ENCODE data around the gene CREB3.

Gene CREB3

DNA sequence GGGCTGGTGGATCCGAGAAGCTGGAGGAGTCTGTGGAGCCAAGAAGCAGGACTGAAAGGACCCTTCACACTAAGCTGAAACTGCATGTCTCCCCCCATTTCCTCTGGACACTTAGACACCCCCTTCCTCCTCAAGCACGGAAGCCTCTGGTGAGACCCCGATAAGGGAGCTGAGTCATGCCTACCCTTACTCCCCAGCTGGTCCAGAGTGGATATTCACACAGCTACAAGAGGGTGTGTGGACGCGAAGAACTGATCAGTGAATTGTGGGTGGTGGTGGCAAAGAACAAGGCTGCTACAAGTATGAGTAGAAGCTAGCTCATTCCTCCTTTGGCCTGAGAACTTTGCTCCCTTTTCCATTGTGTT, 4.8 kb upstream of the CREB3 start:
- DNase-seq (ENCODE audit: low read depth), result no peak

DNA sequence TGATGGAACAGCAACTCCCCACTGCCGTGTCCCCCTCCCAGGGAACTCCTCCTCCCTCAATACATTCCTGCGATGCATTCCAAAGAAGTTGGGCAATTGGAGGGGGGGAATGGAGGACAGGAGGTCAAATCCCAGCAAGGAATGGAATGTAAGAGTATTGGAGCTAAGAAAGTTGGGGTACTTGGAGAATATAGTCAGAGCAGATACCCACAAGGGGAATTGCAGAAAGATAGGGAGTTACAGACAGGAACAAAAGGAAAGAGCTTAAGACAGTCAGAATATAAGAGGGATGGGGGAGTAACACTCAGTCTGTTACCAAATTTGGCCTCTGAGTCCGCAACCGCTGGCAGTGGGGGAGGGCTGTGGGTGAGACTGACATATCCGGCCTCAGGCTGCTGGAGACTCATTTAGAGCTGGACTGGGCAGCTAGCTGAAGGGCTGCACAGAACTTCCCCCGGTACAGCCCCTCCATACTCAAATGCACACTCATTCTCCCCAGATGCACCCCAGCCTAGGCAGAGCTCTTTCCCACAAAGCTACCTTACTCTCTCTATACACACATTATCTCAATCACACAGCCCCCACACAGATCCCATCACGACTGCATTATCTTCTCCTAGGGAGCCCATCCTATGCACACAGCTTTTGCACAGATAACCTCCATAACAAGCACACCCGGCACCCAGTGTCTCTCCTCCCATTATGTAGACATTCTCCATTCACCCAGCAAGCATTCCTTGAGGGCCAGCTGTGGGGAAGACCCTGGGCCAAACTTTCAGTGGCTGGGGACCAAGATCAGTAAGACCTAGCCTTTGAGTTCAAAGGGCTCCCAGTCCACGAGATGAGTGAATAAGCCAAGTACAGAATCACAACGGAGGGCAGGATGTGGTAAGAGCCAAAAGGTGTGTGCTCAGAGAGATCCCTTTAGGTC, 4.2 kb upstream of the CREB3 start:
- DNase-seq (ENCODE audit: low read depth), result peak; percentile 26

DNA sequence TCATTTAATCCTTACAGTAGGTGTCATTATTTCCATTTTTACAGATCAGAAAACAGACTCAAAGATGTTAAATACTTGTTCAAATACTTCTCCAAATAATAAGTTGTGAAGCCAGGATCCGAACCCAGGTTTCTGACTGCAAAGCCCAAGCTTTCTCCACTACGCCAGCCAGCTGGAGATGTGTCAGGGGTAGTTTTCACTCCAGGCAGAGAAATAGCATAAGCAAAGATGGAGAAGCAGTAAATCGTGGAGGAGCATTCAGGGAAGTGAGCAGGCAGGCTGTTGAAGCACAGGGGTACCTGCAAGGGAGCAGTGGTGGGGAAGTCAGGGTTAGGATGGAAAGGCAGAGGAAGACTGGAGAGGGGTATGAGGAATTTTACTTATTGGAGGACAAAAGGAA, 3.4 kb upstream of the CREB3 start:
- DNase-seq (ENCODE audit: low read depth), result no peak

DNA sequence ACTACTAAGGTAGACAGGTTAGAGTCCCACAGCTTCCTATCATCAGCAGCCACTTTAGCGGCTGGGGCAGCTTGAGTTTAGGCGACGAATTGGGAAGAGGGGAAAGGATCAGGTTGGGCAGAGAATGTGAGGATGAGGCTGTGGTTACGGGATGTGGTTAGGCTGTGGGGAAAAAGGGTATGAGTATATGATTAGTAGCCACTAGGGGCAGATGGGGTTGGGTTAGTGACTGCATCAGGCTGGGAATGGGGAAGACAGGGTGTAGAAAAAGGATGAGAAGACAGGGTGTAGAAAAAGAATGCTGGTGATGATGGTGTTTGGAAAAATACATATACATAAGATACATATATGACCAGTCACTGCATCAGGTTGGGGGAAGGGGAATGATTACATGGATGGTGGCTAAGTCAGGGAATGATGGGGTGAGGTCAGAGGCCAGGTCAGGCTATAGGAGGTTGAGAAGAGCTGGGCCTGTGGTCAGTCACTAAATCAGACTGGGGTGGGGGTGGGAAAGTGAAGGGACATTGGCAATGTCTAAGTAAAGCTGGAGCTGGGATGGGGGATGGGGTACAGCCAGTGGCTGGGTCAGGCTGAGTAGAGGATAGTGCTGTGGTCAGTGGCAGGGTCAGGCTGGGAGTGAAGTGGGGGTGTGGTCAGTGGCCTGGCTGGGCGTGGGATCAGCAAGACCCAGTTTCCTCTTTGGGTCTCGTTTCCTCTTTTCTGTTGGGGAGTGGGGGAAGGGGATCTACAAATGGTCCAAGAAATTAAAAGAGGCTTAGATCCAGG, 2.6 kb upstream of the CREB3 start:
- DNase-seq (ENCODE audit: low read depth), result no peak

DNA sequence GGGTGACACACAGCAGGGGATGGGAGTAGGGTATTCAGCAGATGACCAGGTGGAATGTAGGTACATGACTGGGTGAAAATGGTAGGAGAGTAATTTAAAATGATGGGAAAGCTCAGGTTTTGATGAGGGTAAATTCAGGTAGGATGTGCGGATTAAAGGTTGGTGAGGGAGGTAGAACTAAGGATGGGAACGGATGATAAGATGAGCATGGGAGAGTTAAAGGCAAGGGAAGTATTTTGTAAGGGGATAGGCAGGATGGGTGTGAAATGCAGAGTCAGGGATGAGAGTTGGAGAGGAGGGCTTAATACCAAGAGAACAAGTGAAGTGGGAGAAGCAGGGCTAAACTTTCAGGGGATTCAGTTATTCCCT, 2.0 kb upstream of the CREB3 start:
- no peak for DNase-seq (ENCODE audit: low read depth)

DNA sequence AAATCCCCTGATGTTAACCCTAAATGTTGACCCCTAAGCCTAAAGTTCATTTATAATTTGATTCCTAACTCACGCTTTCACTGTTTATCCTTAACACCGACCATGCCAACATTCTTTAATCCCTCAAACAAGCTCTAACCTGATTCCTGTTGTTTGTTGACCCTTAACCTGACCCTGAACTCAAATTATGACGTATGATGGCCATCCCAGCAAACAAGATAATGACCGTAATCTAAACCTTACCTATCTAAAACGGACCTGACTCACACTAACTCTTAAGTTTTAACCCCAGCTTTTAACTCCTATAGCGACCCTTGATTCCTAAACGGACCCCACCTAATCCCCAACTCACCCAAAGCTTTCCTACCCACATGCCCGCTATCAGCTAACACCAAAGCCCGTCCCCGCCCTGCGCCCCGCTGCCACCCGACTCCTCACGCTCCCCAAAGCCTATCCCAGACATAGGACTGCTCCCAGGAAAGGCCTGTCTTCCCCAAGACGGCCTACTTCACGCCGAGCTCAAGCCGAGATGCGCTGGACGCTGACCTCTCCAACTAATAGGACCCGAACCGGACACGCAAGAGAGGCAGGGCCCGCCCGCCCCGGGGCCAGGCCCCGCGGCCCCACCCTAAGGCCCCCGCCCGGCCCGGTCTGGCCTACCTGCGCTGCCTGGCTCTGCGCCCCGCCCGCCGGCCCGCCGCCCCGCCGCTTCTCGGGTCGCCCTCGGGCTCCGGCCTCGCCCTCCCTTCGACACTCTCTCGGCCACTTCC, 866 bp upstream of the CREB3 start:
- DNase-seq (ENCODE audit: low read depth), result no peak

DNA sequence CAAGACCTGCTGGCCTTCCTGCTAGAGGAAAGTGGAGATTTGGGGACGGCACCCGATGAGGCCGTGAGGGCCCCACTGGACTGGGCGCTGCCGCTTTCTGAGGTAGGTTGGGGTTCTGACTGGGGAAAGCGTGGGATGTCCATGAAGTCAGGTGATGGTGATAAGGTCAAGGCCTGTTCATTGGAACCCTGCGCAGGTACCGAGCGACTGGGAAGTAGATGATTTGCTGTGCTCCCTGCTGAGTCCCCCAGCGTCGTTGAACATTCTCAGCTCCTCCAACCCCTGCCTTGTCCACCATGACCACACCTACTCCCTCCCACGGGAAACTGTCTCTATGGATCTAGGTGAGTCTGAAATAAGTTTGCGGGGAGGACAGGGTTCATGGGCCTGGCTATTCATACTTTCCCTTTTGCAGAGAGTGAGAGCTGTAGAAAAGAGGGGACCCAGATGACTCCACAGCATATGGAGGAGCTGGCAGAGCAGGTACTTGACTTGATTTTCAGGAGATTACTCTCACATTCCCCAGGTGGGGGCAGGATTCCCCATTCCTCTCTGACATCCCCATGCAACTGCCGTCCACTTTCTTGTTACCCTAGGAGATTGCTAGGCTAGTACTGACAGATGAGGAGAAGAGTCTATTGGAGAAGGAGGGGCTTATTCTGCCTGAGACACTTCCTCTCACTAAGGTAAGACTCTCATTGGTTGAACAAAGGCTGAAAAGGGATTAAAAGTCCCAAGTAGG, 505 bp downstream of the CREB3 start:
- no peak for DNase-seq (ENCODE audit: low read depth)

DNA sequence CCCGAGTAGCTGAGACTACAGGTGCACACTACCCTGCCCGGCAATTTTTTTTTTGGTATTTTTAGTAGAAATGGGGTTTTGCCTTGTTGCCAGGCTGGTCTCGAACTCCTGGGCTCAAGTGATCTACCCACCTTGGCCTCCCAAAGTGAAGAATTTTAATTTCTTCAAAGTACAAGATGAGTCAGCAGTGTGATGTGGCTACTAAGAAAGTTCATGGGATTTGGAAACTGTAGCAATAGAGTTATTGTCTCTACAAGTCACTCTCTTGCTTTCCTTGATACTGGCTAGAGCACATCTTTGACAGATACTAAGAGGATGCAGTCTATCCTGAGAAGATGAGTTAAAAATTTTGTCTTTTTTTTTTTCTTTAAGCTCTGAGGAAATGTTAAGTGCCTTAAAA, 1.6 kb downstream of the CREB3 start:
- no peak for DNase-seq (ENCODE audit: low read depth)

DNA sequence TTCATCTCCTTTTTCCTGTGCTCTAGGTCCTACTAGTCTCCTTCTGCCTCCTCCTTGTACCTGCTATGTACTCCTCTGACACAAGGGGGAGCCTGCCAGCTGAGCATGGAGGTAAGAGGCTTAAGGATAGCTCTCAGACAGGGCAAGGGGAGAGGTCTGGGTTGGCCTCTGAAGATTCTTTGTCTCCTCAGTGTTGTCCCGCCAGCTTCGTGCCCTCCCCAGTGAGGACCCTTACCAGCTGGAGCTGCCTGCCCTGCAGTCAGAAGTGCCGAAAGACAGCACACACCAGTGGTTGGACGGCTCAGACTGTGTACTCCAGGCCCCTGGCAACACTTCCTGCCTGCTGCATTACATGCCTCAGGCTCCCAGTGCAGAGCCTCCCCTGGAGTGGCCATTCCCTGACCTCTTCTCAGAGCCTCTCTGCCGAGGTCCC, 3.8 kb downstream of the CREB3 start:
- no peak for DNase-seq (ENCODE audit: low read depth)

DNA sequence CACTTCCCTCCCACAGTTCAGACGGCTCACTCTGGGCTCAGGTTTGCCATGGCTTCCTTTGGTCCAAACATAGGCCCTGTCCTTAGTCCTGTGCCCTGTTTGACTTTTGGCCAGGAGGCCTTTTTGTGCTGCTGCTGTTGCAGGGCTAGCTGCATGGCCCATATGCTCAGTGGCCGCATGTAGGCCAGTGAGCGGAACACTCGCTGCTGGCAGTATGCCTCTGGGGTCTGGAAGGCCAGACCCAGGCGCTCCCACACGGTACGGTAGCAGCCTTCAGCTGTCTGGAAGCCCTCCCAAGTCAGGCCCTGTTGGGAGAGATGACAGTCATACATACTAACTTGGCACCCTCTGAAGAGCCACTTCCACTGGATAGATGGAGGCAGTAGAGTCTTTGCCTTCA, 4.7 kb downstream of the CREB3 start:
- DNase-seq (ENCODE audit: low read depth), result no peak

DNA sequence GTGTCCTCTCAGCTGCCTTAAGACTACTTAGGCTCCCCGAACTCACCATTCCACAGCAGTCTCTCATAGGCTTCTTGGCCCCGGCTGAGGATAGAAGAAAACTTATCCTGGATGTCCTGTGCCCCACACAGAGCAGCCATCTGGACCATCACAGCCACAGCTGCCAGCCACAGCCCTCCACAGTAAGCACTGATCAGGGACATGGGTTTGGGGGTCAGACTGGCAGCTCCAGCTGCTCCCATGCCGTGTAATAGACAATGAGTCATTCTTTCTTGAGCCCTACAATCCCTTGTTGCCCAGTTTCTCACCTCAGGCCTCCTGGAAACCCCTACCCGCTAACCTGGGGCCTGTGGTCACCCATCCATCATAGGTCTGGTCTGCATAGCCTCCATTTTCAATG, 5.7 kb downstream of the CREB3 start:
- DNase-seq (ENCODE audit: low read depth), result no peak

DNA sequence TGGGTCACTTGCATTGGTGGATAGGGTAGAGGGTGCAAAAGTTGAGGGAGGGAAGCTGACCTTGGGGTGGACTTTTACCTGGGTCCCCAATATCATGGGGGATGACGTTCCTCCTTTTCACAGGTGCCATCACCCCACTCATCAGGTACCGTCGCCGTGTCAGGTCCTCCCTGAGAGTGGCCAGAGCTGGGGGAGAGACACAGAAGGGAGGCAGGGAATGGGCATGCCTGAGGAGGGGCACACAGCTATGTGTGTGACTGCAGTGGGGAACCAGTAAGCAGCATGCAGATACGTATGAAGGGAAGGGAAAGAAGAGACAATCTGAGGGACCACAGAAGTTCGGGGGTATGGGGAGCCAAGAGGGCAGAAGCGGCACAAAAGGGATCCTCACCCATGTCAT, 6.5 kb downstream of the CREB3 start:
- DNase-seq (ENCODE audit: low read depth), result no peak

DNA sequence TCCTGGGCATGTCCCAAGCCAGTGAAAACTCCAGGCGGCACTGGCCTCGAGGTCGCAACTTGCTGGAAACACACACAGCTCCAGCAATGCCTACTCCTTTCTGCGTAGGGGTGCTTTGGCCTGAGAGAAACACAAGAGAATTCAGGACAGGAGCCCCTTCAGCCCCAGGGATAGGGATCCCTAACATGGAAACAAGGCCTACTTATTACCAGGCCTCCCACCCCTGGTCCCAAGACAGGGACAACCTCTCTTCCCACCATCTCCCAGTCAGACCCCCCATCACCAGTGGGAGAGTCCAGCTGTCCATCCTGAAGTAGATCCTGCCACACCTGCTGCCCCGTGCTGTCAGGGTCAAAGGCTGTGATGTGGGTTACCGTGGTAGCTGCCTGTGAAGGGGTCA, 7.8 kb downstream of the CREB3 start:
- DNase-seq (ENCODE audit: low read depth), result no peak

DNA sequence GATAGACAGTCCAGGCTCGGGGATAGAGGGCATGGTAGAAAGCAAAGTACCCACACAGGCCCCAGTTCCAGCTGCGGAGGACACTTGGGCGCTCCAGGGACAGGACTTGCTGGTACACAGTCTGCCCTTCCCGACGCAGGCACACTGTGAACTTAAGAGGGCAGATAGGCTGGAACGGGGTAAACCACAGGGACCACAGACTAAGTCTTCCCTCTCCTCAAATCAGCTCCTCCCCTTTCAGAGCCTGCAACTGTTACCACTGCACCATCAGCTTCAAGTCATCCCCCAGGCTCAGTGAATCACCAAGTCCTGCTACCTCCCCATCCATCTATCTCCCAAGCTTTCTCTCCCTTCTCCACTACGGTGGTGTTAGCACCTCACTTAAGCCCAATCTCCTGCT, 9.3 kb downstream of the CREB3 start:
- DNase-seq (ENCODE audit: low read depth), result no peak

DNA sequence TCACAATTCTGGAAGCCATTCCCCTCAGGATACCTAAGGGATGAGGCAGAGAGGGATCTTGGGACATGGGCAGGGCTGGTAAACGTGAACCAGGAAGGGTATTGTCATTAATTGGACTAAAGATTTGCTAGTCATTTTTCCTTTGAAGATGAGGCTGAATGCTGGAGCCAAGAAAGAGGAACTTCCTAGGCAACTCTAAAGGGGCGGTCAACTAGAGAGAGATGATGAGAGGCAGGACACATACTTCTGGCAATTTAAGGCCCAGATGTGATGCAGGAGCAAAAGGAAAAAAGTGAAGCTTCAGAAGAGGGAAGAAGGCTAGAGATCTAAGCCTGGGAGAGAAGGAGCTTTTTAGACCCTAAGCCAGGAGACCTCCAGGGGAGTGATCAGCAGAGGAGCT, 11.0 kb downstream of the CREB3 start:
- DNase-seq (ENCODE audit: low read depth), result no peak

DNA sequence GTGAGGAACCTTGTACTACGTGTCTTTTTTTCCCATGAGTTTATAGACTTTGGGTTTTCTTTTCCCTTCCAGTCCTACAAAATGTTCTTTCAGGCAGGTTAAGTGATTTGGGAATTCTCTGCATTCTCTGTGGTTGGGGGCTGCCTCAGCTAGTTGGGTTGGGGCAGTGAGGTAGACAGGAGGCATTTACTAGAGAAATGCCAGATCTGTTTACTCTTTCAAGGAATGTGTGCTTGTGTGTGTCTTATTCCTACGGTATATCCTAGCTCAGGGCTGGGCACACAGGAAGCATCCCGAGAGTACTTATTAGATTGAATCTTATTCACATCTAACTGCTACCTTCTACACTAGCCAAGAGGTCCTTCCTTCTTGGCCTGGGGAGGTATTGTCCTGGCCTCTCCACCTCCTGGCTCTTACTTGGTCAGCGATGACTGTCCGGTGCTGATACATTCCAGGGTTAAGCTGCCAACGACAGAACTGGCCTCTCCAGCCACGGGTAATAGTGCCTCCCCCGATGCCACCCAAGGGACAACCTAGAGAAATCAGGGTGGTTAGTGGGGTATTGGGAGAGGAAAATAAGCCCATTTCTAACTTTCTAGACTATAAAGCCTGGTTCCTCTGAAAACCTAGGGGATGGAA, 11.5 kb downstream of the CREB3 start:
- no peak for DNase-seq (ENCODE audit: low read depth)

DNA sequence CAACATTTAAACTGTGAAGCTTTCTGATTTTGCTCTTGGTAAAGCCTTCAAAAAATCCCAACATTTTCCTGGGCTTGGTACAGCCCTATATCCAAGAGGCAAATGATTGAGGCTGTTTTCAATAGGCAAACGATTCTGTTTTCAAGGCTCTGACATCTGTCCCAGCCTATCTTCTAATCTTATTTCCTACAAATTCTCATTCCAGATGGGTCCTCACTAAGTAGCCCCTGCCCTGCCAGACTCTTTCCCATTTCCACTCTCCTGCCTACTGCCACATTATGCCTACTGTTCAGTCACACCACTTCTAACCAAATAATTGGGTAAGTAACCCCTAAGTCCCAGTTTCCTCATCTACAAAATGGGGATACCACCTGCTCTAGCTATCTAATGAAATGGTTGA, 13.1 kb downstream of the CREB3 start:
- DNase-seq (ENCODE audit: low read depth), result no peak

DNA sequence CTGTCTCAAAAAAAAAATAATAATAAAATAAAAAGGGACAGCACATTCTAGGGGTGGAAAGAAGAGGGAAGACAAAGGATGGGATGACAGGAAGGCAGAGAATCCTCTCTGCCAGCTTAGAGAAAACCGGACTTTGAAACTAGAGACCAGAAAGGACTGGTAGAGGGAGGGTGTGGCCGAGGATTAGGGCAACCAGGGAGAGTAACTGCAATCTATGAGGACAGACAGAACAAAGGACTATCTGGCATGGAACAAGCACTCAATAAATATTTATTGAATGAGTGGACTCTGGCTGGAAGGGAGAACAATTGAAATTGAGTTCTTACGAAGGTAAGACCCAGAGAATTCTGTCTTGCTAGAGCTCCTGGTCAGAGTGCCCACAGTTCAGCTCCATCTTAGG, 14.1 kb downstream of the CREB3 start:
- DNase-seq (ENCODE audit: low read depth), result no peak

DNA sequence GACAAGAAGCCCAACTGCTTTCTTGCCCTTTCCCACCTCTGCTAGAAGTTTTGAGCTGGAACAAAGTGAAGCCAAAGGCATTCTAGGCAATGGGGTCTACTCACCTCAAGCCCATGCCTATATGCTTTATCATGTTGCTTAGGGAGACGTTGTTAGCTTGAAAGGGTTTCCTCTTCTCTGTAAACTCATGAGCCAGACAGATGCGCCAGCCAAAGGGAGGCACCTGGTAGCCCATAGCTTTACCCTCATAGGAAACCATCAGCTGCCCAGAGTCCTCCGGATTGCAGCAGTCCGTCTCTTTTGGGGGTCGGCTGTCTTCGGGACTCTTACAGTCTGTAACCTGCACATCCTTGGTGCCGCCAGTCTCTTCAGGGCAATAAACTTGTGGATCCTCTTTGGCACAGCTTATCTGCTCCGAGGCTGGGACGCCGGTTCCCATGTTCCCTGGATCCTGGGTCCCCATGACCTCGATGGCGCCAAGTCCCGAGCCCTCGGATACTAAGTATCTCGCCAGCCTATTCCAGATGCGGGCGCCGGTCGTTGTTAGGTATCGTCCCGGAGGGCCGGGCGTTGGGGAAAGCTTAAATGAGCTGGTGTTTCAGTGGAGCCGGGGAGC, 15.9 kb downstream of the CREB3 start:
- no peak for DNase-seq (ENCODE audit: low read depth)

DNA sequence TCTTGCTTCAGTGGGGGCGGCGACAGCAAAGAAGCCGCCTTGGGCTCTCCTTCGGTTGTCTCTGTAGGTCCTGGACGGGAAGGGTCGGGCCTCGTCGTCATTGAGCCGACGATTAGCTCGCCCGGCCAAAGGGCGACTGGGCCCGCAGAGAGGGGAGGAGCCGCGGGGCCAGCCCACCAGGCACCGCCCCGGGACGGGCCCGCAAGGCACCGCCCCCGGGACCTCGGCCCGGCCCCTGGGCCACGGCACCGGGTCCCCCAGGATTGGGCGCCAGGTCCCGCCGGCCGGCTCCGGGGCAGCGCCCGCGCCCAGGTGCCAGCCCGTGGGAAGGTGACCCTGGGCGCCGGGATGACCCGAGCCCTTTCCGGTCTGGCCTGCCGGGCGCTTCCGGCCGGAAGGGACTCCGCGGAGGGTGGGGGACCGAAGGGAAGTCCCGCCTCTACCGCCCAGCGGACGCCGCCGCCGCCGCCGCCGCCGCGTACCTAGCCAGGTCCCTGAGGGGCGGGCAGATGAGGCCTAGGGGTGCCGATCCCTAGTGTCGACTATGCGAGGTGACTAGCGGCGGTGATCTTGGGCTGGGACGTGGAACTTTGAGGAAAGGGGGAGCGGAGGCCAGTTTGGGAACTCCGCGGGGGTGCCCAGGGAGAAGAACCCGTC, 16.5 kb downstream of the CREB3 start, which contains the start of the genes GBA2 and RGP1:
GBA2 (minus strand) TSS at position 371 of the 657 bp plus-strand sequence. CDS start 524 bp downstream, outside the sequence.
RGP1 (plus strand) TSS at position 430 of the 657 bp plus-strand sequence. CDS start 469 bp downstream, outside the sequence.
- peak; percentile 66 for DNase-seq (ENCODE audit: low read depth)
